Smooth muscle cell (in vitro differentiated cells): ENCODE data around the gene MYH8. TPM values are rescaled to one million over a fixed set of nuclear protein-coding genes. Genes with fewer than 3 reads are reported as not detected.

Experiments
- DNase-seq: peaks from one replicate; lab custom pipeline; 2025; ENCODE audit not compliant: unreplicated experiment; lab: John Stamatoyannopoulos, UW
- H2AFZ ChIP-seq: fragments of 200-600 bp; sonication (generic); 2 replicates; pipeline ENCODE4 v1.6.0; 2016; ENCODE audit warnings: antibody characterized with exemption, low read depth, mild to moderate bottlenecking
- H3F3A ChIP-seq: fragments of 200-600 bp; sonication (generic); 2 replicates; pipeline ENCODE4 v1.6.0; 2017; ENCODE audit warnings: antibody characterized with exemption, low read depth
- H3K27ac ChIP-seq: fragments of 200-600 bp; sonication (generic); 2 replicates; pipeline ENCODE4 v1.5.1; 2016; ENCODE audit warnings: low read depth, mild to moderate bottlenecking
- H3K27me3 ChIP-seq: fragments of 200-600 bp; sonication (generic); 2 replicates; pipeline ENCODE4 v1.6.1; 2016; ENCODE audit warnings: low read depth, mild to moderate bottlenecking
- H3K36me3 ChIP-seq: fragments of 200-600 bp; sonication (generic); 2 replicates; pipeline ENCODE4 v1.5.1; 2016; ENCODE audit warnings: low read depth
- H3K4me1 ChIP-seq: fragments of 200-600 bp; sonication (generic); 2 replicates; pipeline ENCODE4 v1.5.1; 2016; ENCODE audit warnings: low read depth
- H3K4me2 ChIP-seq: fragments of 200-600 bp; sonication (generic); 2 replicates; pipeline ENCODE4 v1.6.0; 2016; ENCODE audit warnings: mild to moderate bottlenecking
- H3K4me3 ChIP-seq: fragments of 200-600 bp; sonication (generic); 2 replicates; pipeline ENCODE4 v1.5.1; 2016; ENCODE audit warnings: mild to moderate bottlenecking
- H3K79me2 ChIP-seq: fragments of 200-600 bp; sonication (generic); 2 replicates; pipeline ENCODE4 v1.6.0; 2016; ENCODE audit warnings: low read depth, mild to moderate bottlenecking
- H3K9ac ChIP-seq: fragments of 200-600 bp; sonication (generic); 2 replicates; pipeline ENCODE4 v1.6.0; 2016; ENCODE audit warnings: low read depth
- H3K9me3 ChIP-seq: fragments of 200-600 bp; sonication (generic); replicated peaks from 2 replicates; pipeline ENCODE4 v1.5.1; 2016; ENCODE audit warnings: low read depth
- H4K20me1 ChIP-seq: fragments of 200-600 bp; sonication (generic); 2 replicates; pipeline ENCODE4 v1.6.0; 2016; ENCODE audit warnings: low read depth
- WGBS: methylation state at CpG from one replicate; pipeline ENCODE4 v1.1.7; 2016; ENCODE audit warnings: low lambda C conversion rate; 5-methylcytosine and 5-hydroxymethylcytosine counted together
- polyA plus RNA-seq: library from polyadenylated mRNA; unstranded; fragments of >200 nt; fragmentation: Nextera tagmentation; extraction: Ambion mirVana; gene quantifications from 2 replicates; pipeline ENCODE4 v1.2.1, GENCODE V29; 2016
- total RNA-seq: library from RNA; depleted of rRNA; stranded (reverse); fragments of >200 nt; gene quantifications from 2 replicates; pipeline ENCODE4 v1.2.3, GENCODE V29; 2014
- TF ChIP-seq, protein P1 (sequence below): fragments of 200-600 bp; sonication (generic); IDR thresholded peaks from 2 replicates; pipeline ENCODE4 v1.5.1; 2017; ENCODE audit warnings: borderline replicate concordance, mild to moderate bottlenecking, antibody characterized with exemption; ENCODE audit not compliant: insufficient read depth, poor library complexity, severe bottlenecking

MYH8 gene
- total RNA-seq (not detected in 2 replicates), polyA plus RNA-seq (not detected in 2 replicates)

DNA sequence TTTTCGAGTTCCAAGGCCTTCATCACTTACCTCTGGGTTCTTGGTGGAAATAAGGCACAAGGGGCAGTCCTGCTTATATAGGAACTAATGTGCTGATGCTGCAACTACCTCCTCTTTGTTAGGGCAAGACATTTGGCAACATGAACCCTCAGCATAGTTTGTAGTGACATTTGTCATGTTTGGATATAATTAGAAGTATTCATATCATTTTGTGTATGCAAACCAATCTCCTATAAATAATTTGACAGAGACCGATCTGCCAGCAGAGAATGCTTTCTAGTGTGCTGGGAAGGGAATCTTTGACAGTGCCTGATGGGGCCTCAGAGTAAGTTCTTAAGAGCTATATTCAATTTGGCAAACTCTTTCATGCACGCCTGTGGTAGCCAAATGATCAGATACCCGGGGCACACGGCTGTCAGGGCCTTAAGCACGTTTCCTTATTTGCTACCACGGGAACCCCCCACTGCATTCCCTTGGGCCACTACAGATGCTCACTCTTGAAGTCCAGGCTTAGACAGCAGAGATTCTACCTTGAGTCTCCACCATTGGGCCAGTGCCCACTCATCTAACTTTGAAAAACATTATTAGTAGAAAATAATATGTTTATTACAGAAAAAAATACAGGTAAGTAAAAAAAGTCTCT is at the start of gene MYH8:
MYH8 (minus strand) TSS at position 51 of the 643 bp plus-strand sequence. CDS start 1,723 bp downstream, outside the sequence.
- 94% methylated on average over 7 of the region's 7 CpGs for WGBS
- no peak within 1 kb of the TSS for H3K4me2 ChIP-seq
- no peak for DNase-seq
- H3K4me1 ChIP-seq = no peaks in the 10 kb centered on the region
- no peaks in the 10 kb centered on the region for H3K79me2 ChIP-seq
- H3K4me3 ChIP-seq = no peak within 1 kb of the TSS
- H3K36me3 ChIP-seq = no peaks in the 10 kb centered on the region
- H3K27ac ChIP-seq = no peak within 1 kb of the TSS
- no peaks in the 10 kb centered on the region for H3F3A ChIP-seq
- H3K9ac ChIP-seq = no peak within 1 kb of the TSS
- H3K9me3 ChIP-seq = no peaks in the 10 kb centered on the region
- H2AFZ ChIP-seq = no peak within 1 kb of the TSS
- H4K20me1 ChIP-seq = no peaks in the 10 kb centered on the region
- H3K27me3 ChIP-seq = no peaks in the 10 kb centered on the region
- TF ChIP-seq, protein P1, sequence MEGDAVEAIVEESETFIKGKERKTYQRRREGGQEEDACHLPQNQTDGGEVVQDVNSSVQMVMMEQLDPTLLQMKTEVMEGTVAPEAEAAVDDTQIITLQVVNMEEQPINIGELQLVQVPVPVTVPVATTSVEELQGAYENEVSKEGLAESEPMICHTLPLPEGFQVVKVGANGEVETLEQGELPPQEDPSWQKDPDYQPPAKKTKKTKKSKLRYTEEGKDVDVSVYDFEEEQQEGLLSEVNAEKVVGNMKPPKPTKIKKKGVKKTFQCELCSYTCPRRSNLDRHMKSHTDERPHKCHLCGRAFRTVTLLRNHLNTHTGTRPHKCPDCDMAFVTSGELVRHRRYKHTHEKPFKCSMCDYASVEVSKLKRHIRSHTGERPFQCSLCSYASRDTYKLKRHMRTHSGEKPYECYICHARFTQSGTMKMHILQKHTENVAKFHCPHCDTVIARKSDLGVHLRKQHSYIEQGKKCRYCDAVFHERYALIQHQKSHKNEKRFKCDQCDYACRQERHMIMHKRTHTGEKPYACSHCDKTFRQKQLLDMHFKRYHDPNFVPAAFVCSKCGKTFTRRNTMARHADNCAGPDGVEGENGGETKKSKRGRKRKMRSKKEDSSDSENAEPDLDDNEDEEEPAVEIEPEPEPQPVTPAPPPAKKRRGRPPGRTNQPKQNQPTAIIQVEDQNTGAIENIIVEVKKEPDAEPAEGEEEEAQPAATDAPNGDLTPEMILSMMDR = no peak

DNA sequence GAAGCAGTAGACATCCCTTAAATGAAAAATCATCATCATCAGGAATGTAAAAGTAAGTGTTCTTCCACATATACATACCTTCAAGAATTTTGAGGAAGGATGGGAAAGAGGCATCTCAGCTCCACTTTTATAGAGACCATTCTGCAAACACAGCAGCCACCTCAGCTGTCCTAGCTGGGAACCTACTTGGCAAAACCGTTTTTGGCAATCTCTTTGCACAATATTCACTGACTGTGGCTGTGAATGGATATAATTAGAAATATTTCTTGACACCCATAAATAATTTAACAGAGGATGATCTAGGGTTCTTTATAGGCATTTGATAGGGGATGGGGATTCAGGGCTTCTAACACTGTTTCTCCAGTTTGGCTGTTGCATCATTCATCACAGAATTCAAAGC is 47.7 kb upstream of the MYH8 start, which contains the start of gene MYH4:
MYH4 (minus strand) TSS at position 101 of the 400 bp plus-strand sequence. CDS start 2,814 bp downstream, outside the sequence.
- Histone ChIP-seq H3K79me2 (no peaks in the 10 kb centered on the region), H3K9ac (no peak within 1 kb of the TSS), H3K4me2 (no peak within 1 kb of the TSS), H3K4me1 (no peaks in the 10 kb centered on the region), H3F3A (no peaks in the 10 kb centered on the region), H3K4me3 (no peak within 1 kb of the TSS), H3K27me3 (peaks cover 3% of the 10 kb centered on the region), H3K27ac (no peak within 1 kb of the TSS), H3K9me3 (no peaks in the 10 kb centered on the region), H2AFZ (no peak within 1 kb of the TSS), H4K20me1 (no peaks in the 10 kb centered on the region), H3K36me3 (no peaks in the 10 kb centered on the region)
- 73% methylated on average over 1 of the region's 1 CpG for WGBS
- no peak for DNase-seq
- TF ChIP-seq, protein P1 = no peak

DNA sequence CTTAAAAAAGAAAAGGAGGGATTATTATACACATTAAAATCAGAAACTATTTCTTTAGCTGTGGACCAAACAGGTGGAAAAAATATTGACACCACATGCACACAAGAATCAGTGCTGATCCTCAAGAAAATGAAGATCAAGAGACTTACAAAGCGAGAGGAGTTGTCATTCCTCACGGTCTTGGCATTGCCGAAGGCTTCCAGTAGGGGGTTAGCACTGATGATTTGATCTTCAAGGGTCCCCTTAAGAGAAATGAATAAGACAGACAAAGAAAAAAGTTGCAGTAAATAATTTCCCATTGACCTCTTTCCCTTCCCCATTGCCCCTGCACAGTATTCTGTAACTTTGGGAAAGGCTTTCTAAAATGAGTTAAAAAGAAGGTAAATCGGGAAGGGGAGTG is 41.7 kb upstream of the MYH8 start:
- H3K27me3 ChIP-seq = no peaks in the 10 kb centered on the region
- H3K4me1 ChIP-seq = no peaks in the 10 kb centered on the region
- no peak overlapping the region for H3K4me2 ChIP-seq
- 71% methylated on average over 4 of the region's 4 CpGs for WGBS
- no peaks in the 10 kb centered on the region for H3K36me3 ChIP-seq
- H3K9ac ChIP-seq = no peak overlapping the region
- H2AFZ ChIP-seq = no peak overlapping the region
- H3K9me3 ChIP-seq = no peaks in the 10 kb centered on the region
- H3K27ac ChIP-seq = no peak overlapping the region
- H3K4me3 ChIP-seq = no peak overlapping the region
- no peaks in the 10 kb centered on the region for H3F3A ChIP-seq
- no peaks in the 10 kb centered on the region for H3K79me2 ChIP-seq
- H4K20me1 ChIP-seq = no peaks in the 10 kb centered on the region
- TF ChIP-seq, protein P1 = no peak
- DNase-seq = no peak

DNA sequence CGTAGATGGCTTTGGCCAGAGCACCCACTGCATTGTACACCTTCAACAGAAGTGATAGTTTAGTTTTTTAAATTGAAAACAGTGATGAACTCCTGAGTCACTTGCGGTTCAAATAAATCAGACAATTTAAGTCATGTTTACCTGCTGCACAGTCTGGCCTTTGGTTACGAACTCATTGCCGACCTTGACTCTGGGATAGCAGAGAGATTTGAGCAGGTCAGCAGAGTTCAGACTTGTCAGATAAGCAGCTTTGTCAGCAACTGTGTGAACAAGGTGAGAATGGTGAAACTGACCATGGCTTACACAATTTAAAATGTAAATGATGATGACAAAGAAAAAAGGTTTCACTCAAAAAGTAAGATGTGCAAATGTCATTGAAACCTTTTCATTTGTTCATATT is 38.3 kb upstream of the MYH8 start:
- H3K9ac ChIP-seq = no peak overlapping the region
- no peaks in the 10 kb centered on the region for H3K27me3 ChIP-seq
- H3K27ac ChIP-seq = no peak overlapping the region
- H3K9me3 ChIP-seq = no peaks in the 10 kb centered on the region
- no peaks in the 10 kb centered on the region for H3F3A ChIP-seq
- no peaks in the 10 kb centered on the region for H3K36me3 ChIP-seq
- 92% methylated on average over 4 of the region's 4 CpGs for WGBS
- no peaks in the 10 kb centered on the region for H3K4me1 ChIP-seq
- no peaks in the 10 kb centered on the region for H3K79me2 ChIP-seq
- H3K4me2 ChIP-seq = no peak overlapping the region
- H3K4me3 ChIP-seq = no peak overlapping the region
- no peaks in the 10 kb centered on the region for H4K20me1 ChIP-seq
- DNase-seq = no peak
- TF ChIP-seq, protein P1 = no peak
- no peak overlapping the region for H2AFZ ChIP-seq
